Transverse colon (tissue), 4 donors: ENCODE data around the gene KREMEN1. TPM values are rescaled to one million over a fixed set of nuclear protein-coding genes. Genes with fewer than 3 reads are reported as not detected.

Source experiments
- DNase-seq: peaks from one replicate; pipeline ENCODE4 v3.0.0-alpha.2; 2019
- H3K27ac ChIP-seq, 4 donors: fragments of 200-600 bp; sonication (generic); 2 replicates each; pipeline ENCODE4 v1.5.1; 2016 to 2018; ENCODE audit warnings: inconsistent platforms in 4 of 4
- H3K27me3 ChIP-seq: fragments of 200-600 bp; sonication (generic); 2 replicates; pipeline ENCODE4 v1.5.1; 2017; ENCODE audit warnings: inconsistent platforms
- H3K36me3 ChIP-seq, 4 donors: fragments of 200-600 bp; sonication (generic); 2 replicates each; pipeline ENCODE4 v1.5.1; 2017 to 2019; ENCODE audit warnings: inconsistent platforms in 4 of 4
- H3K4me1 ChIP-seq, 4 donors: fragments of 200-600 bp; sonication (generic); 2 replicates each; pipeline ENCODE4 v1.5.1; 2017 to 2020; ENCODE audit warnings: inconsistent platforms in 4 of 4
- H3K4me3 ChIP-seq, 4 donors: fragments of 200-600 bp; sonication (generic); 1 replicate in 1 of 4; 2 replicates in 3 of 4; pipeline versions ENCODE4 v1.5.1 to v1.6.1; 2017 to 2019; ENCODE audit warnings: inconsistent platforms in 4 of 4
- H3K9me3 ChIP-seq, 2 donors: fragments of 200-600 bp; sonication (generic); 2 replicates each; pipeline ENCODE4 v1.5.1; 2017 to 2019; ENCODE audit warnings: inconsistent platforms in 2 of 2
- CTCF ChIP-seq, 5 experiments: fragments of 200-600 bp in 3 of 5; fragments of 450-650 bp in 2 of 5; sonication (generic) in 3 of 5; IDR thresholded peaks; 1 replicate in 2 of 5; 2 replicates in 3 of 5; pipeline ENCODE4 v1.5.1; 2016 to 2017; ENCODE audit warnings: antibody characterized with exemption in 5 of 5, inconsistent platforms in 3 of 5, mild to moderate bottlenecking in 2 of 5, moderate library complexity in 1 of 5
- EP300 ChIP-seq: sonication (generic); formaldehyde crosslinking; IDR thresholded peaks from one replicate; pipeline ENCODE4 v1.6.1; 2017; ENCODE audit warnings: antibody characterized with exemption, low read depth
- POLR2A ChIP-seq: fragments of 450-650 bp; IDR thresholded peaks from one replicate; pipeline ENCODE4 v1.6.1; 2016; ENCODE audit warnings: antibody characterized with exemption, mild to moderate bottlenecking, moderate library complexity
- POLR2AphosphoS5 ChIP-seq, 3 donors: sonication (generic); formaldehyde crosslinking; IDR thresholded peaks; one replicate each; pipeline ENCODE4 v1.6.1; 2016; ENCODE audit warnings: antibody characterized with exemption in 3 of 3
- WGBS, 2 donors: methylation state at CpG; one replicate each; pipeline ENCODE4 v1.1.5; 2018; ENCODE audit warnings: low coverage in 1 of 2; 5-methylcytosine and 5-hydroxymethylcytosine counted together
- in situ Hi-C, 4 donors: fragments of 200-750 bp; cut with MboI; loops; one replicate each; pipeline versions ENCODE4 v1.15.0 to v1.15.1; 2017; ENCODE audit warnings: low sequenced_read_pairs in 3 of 4, low pct_ligation_motif_present in 1 of 4, low pct_unique_long_range_greater_than_20kb in 1 of 4
- intact Hi-C: fragments of 100-400 bp; cut with DNase I; formaldehyde crosslinking; loops from one replicate; pipeline ENCODE4 v1.15.1; 2023; ENCODE audit warnings: low total_unique reads
- total RNA-seq, 4 donors: library from RNA; depleted of rRNA; stranded (reverse); fragments of >200 nt; gene quantifications; one replicate each; pipeline ENCODE4 v1.1.0, GENCODE V29; 2016

The KREMEN1 gene
- total RNA-seq, 4 donors from 2014 or later = 5.2 to 39.2 (median 20.1) TPM

- Histone ChIP-seq H3K36me3 (no peaks in the 10 kb centered on the region), H3K4me1 (no peaks in the 10 kb centered on the region), H3K9me3 (no peaks in the 10 kb centered on the region), H3K27ac (no peak overlapping the region), H3K4me3 (no peak overlapping the region), H3K27me3 (no peaks in the 10 kb centered on the region)
- DNase-seq = no peak
- in situ Hi-C loops = loop anchor here in 1 of 4 donors (25.0 kb wide), 1 partner anchor 304 kb away; no protein-coding TSS in a partner anchor
- TF ChIP-seq POLR2A (no peak), EP300 (no peak), POLR2AphosphoS5 (IDR thresholded peaks at IDR 0.05) (no peak), CTCF (IDR thresholded peaks at IDR 0.05) (no peak)
- intact Hi-C loops = no loop called here
- WGBS, 2 donors = 58 to 79% methylated on average over 2 to 6 of the region's 6 CpGs
These were observed 93.3 kb downstream of the KREMEN1 start for GRCh38 chr22:29166180-29166579.

GRCh38 chr22:29167032-29167911 is 94.4 kb downstream of the KREMEN1 start:
- TF ChIP-seq EP300 (no peak), POLR2A (no peak), CTCF (IDR thresholded peaks at IDR 0.05) (no peak), POLR2AphosphoS5 (IDR thresholded peaks at IDR 0.05) (no peak)
- Histone ChIP-seq H3K27ac (no peak overlapping the region), H3K27me3 (no peaks in the 10 kb centered on the region), H3K9me3 (no peaks in the 10 kb centered on the region), H3K4me3 (no peak overlapping the region), H3K4me1 (no peaks in the 10 kb centered on the region), H3K36me3 (no peaks in the 10 kb centered on the region)
- in situ Hi-C loops = loop anchor here in 1 of 4 donors (25.0 kb wide), 1 partner anchor 305 kb away; no protein-coding TSS in a partner anchor
- DNase-seq = no peak
- intact Hi-C loops = no loop called here
- 66 to 83% methylated on average over 1 to 22 of the region's 22 CpGs for WGBS, 2 donors

GRCh38 chr22:29171721-29172120 is 98.9 kb downstream of the KREMEN1 start:
- intact Hi-C loops = no loop called here
- H3K9me3 ChIP-seq = peaks cover 7 to 12% of the 10 kb centered on the region in 2 donors
- no peaks in the 10 kb centered on the region for H3K27me3 ChIP-seq
- no peak for DNase-seq
- no peak overlapping the region for H3K27ac ChIP-seq
- no peaks in the 10 kb centered on the region for H3K4me1 ChIP-seq
- TF ChIP-seq CTCF (IDR thresholded peaks at IDR 0.05) = no peak
- TF ChIP-seq POLR2A = no peak
- in situ Hi-C loops = loop anchor here in 1 of 4 donors (25.0 kb wide), 1 partner anchor 309 kb away; no protein-coding TSS in a partner anchor
- WGBS, 2 donors = 60 to 87% methylated on average over 1 to 10 of the region's 10 CpGs
- no peaks in the 10 kb centered on the region for H3K36me3 ChIP-seq
- no peak overlapping the region for H3K4me3 ChIP-seq

GRCh38 chr22:29172216-29172615 is 99.4 kb downstream of the KREMEN1 start:
- in situ Hi-C loops (loop anchor here in 1 of 4 donors (25.0 kb wide), 1 partner anchor 310 kb away; no protein-coding TSS in a partner anchor), intact Hi-C loops (no loop called here)
- H3K4me1 ChIP-seq = no peaks in the 10 kb centered on the region
- DNase-seq = no peak
- no peak overlapping the region for H3K4me3 ChIP-seq
- peaks cover 7 to 12% of the 10 kb centered on the region in 2 donors for H3K9me3 ChIP-seq
- WGBS, 2 donors = 90% methylated on average over 6 of the region's 6 CpGs; no CpG with 5 or more reads in 1 of the 2 donors
- no peak for TF ChIP-seq CTCF (IDR thresholded peaks at IDR 0.05)
- no peak for TF ChIP-seq EP300
- TF ChIP-seq POLR2AphosphoS5 (IDR thresholded peaks at IDR 0.05) = no peak
- no peak for TF ChIP-seq POLR2A
- no peaks in the 10 kb centered on the region for H3K36me3 ChIP-seq
- H3K27ac ChIP-seq = no peak overlapping the region
- H3K27me3 ChIP-seq = no peaks in the 10 kb centered on the region
